ENCODE data around the gene SEMA3D. TPM values are rescaled to one million over a fixed set of nuclear protein-coding genes. Genes with fewer than 3 reads are reported as not detected.

The SEMA3D gene
- total RNA-seq, 4 donors from 2014 or later: 1.9 to 4.2 (median 2.6) TPM

DNA sequence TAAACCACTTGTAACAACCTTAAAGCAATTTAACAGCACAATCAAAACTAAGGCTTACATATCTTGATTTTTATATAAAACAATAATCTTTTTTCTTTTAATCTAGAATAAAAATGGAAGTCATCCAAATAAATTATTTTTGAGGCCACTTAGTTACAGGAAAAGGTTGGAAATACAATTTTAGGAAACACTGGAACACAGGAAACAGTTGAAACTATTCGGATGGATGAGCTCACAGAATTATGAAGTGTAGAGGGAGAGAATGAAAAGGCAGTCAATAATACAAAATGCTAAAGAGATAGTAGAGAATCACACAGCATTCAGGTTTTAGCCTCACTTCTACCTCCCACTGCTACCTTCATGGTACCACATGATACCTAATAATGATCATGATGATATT, 124.2 kb downstream of the SEMA3D start:
- TF ChIP-seq, protein P1, sequence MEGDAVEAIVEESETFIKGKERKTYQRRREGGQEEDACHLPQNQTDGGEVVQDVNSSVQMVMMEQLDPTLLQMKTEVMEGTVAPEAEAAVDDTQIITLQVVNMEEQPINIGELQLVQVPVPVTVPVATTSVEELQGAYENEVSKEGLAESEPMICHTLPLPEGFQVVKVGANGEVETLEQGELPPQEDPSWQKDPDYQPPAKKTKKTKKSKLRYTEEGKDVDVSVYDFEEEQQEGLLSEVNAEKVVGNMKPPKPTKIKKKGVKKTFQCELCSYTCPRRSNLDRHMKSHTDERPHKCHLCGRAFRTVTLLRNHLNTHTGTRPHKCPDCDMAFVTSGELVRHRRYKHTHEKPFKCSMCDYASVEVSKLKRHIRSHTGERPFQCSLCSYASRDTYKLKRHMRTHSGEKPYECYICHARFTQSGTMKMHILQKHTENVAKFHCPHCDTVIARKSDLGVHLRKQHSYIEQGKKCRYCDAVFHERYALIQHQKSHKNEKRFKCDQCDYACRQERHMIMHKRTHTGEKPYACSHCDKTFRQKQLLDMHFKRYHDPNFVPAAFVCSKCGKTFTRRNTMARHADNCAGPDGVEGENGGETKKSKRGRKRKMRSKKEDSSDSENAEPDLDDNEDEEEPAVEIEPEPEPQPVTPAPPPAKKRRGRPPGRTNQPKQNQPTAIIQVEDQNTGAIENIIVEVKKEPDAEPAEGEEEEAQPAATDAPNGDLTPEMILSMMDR (IDR thresholded peaks at IDR 0.05; ENCODE audit: low read depth): no peak

DNA sequence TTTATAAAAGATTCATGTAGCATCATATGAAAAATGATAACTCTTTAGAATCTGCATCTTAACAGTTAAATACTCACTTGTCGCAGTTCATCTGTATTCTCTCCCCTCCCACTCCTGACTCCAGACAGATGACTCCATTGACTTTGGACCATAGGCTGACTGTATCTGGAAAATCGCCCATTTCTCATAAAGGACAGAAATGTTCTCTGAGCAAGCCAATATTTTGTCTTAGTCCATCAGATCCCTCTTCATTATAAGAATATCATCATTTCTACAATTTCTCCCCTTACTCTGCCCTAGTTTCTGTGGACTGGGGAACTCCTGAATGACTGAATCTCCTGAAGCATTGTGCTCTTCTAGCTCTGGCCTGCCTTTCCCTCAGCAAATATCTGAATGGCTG, 125.4 kb downstream of the SEMA3D start:
- TF ChIP-seq, protein P1 (IDR thresholded peaks at IDR 0.05; ENCODE audit: low read depth): no peak

DNA sequence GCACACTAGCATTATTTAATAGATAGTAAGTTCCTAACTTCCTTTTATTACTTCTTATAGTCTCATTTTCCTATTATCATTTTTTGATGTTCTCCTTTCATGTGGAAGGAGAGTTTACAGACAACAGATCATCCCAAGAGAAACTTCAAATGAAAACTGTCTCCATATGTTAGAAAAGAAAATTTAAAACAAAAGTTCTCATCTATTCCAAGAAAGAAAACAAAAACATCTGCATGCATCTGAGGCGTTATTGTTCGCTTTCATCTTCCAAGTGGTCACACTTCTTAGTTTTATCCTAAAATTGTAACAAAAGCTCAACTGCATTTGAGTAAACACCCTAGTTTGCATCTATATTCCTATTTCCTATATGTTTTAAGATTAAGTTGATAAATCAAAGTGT, 126.2 kb downstream of the SEMA3D start:
- TF ChIP-seq, protein P1 (IDR thresholded peaks at IDR 0.05; ENCODE audit: low read depth): no peak

DNA sequence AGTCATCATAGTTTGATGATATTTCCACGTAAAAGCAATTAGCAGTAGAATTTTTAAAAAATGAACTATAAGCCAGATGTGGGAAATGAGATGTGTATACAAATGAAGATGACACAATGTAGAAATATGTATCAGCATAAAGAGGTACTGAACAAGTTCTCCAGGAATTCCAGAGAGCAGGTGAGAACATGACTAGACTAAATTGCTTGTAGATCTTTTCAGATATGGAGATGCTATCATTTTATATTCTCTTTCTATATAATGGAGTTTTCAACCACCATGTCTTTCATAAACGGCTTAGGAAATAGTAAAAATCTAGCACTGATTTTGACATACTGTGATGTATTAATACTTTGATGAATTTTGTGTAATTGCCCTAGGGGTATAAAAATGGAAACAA, 130.9 kb downstream of the SEMA3D start:
- TF ChIP-seq, protein P1 (IDR thresholded peaks at IDR 0.05; ENCODE audit: low read depth): no peak

DNA sequence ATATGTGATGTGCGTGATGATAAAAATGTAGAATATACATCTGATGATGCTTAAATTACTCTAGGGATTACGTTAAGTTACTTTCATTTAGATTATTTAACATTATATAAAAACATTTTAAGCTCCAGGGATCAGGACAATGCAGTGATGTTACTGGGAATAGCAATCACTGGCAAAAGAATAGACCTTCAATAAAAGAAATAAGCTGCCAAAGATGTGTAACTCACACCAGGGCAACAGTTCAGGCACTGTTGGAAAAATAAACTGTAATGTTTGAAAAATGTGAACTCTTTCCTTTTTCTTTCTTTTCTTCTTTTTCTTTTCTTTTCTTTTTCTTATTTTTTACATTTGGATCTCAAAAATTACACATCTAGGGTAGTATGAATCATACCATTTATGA, 131.7 kb downstream of the SEMA3D start:
- TF ChIP-seq, protein P1 (IDR thresholded peaks at IDR 0.05; ENCODE audit: low read depth): no peak

DNA sequence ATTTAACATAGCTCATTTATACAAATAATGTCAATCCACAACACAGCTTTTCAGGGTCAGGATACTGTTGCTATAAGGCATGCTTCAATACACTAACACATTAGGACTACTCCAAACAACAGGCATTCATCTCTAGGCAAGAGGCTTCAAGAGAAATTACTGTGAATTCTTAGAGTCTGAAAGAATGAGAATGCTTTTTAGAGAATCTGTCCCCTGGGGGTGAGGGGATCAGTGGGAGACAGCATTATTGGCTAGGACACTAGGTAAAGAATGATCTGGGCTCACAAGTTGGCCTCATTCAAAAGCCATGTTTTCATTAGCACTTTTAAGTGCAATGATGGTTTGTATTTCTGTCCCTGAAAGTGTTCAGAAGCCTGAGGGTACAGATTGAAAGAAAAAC, 132.6 kb downstream of the SEMA3D start:
- TF ChIP-seq, protein P1 (IDR thresholded peaks at IDR 0.05; ENCODE audit: low read depth): no peak

DNA sequence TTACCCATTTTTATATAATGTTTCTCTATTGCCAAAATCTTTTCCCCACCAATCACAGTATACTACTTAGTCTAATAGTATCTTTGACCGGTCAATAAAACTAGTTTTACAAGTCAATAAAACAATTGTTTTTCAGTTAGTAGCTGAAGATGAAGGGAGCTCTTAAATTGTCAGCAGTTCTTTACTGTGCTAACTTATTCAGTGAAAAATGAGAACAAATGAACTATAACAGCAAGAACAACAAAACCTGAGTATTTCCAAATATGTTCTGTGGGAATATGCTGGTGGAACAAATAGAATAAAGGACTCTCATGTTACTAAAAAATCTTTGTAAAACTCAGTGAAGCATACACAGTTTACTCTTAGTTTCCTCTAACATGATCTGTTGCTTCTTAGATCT, 134.0 kb downstream of the SEMA3D start:
- TF ChIP-seq, protein P1 (IDR thresholded peaks at IDR 0.05; ENCODE audit: low read depth): no peak
